GM18907 (cell line): ENCODE measurements around the gene TNFRSF9.
"Not testable (repeated sequence)": the region's sequence is repeated elsewhere in the genome, so short reads cannot be mapped to it uniquely, and the experiment has no call there.

Experiments
- ATAC-seq: cut with Tn5 transposase; IDR thresholded peaks from one replicate; pipeline ENCODE4 v1.9.1; 2021; ENCODE audit warnings: mild to moderate bottlenecking, moderate library complexity; ENCODE audit not compliant: unreplicated experiment

The TNFRSF9 gene

GRCh38 chr1:7940745-7941436, at the start of gene TNFRSF9:
TNFRSF9 (minus strand) TSS chr1:7940839; CDS start chr1:7939994, 845 bp downstream.
- no peak for ATAC-seq

- ATAC-seq: no peak
Observed at GRCh38 chr1:7989762-7990428, 49.3 kb upstream of the TNFRSF9 start.

GRCh38 chr1:7988576-7988975, 47.9 kb upstream of the TNFRSF9 start:
- ATAC-seq: no peak

GRCh38 chr1:7987528-7987927, 46.9 kb upstream of the TNFRSF9 start:
- no peak for ATAC-seq

GRCh38 chr1:7985851-7986612, 45.4 kb upstream of the TNFRSF9 start:
- no peak for ATAC-seq

GRCh38 chr1:7984811-7985210, 44.2 kb upstream of the TNFRSF9 start:
- no peak for ATAC-seq

GRCh38 chr1:7983086-7983778, 42.6 kb upstream of the TNFRSF9 start:
- ATAC-seq: no peak

GRCh38 chr1:7980984-7981383, 40.3 kb upstream of the TNFRSF9 start:
- ATAC-seq: no peak

- no peak for ATAC-seq
Observed at GRCh38 chr1:7975212-7975865, 34.7 kb upstream of the TNFRSF9 start.

GRCh38 chr1:7973086-7973485, 32.4 kb upstream of the TNFRSF9 start:
- no peak for ATAC-seq

GRCh38 chr1:7972285-7972684, 31.6 kb upstream of the TNFRSF9 start:
- ATAC-seq: no peak

- ATAC-seq: no peak
Observed at GRCh38 chr1:7971024-7971423, 30.4 kb upstream of the TNFRSF9 start.

- ATAC-seq: no peak
Observed at GRCh38 chr1:7970246-7970645, 29.6 kb upstream of the TNFRSF9 start.

GRCh38 chr1:7967651-7968050, 27.0 kb upstream of the TNFRSF9 start:
- no peak for ATAC-seq

GRCh38 chr1:7967196-7967595, 26.6 kb upstream of the TNFRSF9 start:
- no peak for ATAC-seq

GRCh38 chr1:7964476-7964875, 23.8 kb upstream of the TNFRSF9 start:
- ATAC-seq: no peak

- not testable (repeated sequence) for ATAC-seq
Observed at GRCh38 chr1:7963841-7964240, 23.2 kb upstream of the TNFRSF9 start.

GRCh38 chr1:7963378-7963730, 22.7 kb upstream of the TNFRSF9 start:
- not testable (repeated sequence) for ATAC-seq

GRCh38 chr1:7962636-7963377, 22.2 kb upstream of the TNFRSF9 start:
- no peak for ATAC-seq

- ATAC-seq: peak; percentile 22
Observed at GRCh38 chr1:7962014-7962335, 21.3 kb upstream of the TNFRSF9 start.
